Astrocyte (in vitro differentiated cells and primary cell): ENCODE results near the gene TP53BP1. TPM values are rescaled to one million over a fixed set of nuclear protein-coding genes. Genes with fewer than 3 reads are reported as not detected.

Experiments
- DNase-seq: peaks from one replicate; pipeline ENCODE4 v3.0.0-alpha.2; 2010; ENCODE audit warnings: low read depth
- FAIRE-seq: peaks from 2 replicates; lab custom pipeline; 2011; peaks lifted over from hg19 to GRCh38; lab: Jason Lieb, UNC
- H2AFZ ChIP-seq: 2 replicates; pipeline ENCODE4 v1.6.0; 2012; ENCODE audit warnings: low read depth, low read length, inconsistent platforms
- H3K27ac ChIP-seq: 2 replicates; pipeline ENCODE4 v1.5.1; 2011; ENCODE audit warnings: low read depth, low read length, inconsistent platforms
- H3K27me3 ChIP-seq: 2 replicates; pipeline ENCODE4 v1.6.0; 2011; ENCODE audit warnings: low read length, inconsistent platforms; ENCODE audit not compliant: insufficient read depth
- H3K36me3 ChIP-seq: 2 replicates; pipeline ENCODE4 v1.5.1; 2011; ENCODE audit warnings: low read length, inconsistent platforms; ENCODE audit not compliant: insufficient read depth
- H3K4me1 ChIP-seq: 2 replicates; pipeline ENCODE4 v1.5.1; 2011; ENCODE audit warnings: low read length, inconsistent platforms; ENCODE audit not compliant: insufficient read depth
- H3K4me2 ChIP-seq: 2 replicates; pipeline ENCODE4 v1.6.0; 2012; ENCODE audit warnings: low read length, inconsistent platforms
- H3K4me3 ChIP-seq: 2 replicates; pipeline ENCODE4 v1.5.1; 2011; ENCODE audit warnings: low read depth, mild to moderate bottlenecking, low read length, inconsistent platforms; ENCODE audit not compliant: insufficient read depth
- H3K79me2 ChIP-seq: 2 replicates; pipeline ENCODE4 v1.6.0; 2012; ENCODE audit warnings: mild to moderate bottlenecking, low read length, inconsistent platforms; ENCODE audit not compliant: insufficient read depth
- H3K9ac ChIP-seq: 2 replicates; pipeline ENCODE4 v1.6.0; 2012; ENCODE audit warnings: mild to moderate bottlenecking, low read length, inconsistent platforms
- H3K9me3 ChIP-seq: 2 replicates; pipeline ENCODE4 v1.5.1; 2012; ENCODE audit warnings: low read depth, mild to moderate bottlenecking, low read length, inconsistent platforms; ENCODE audit not compliant: insufficient read depth
- H4K20me1 ChIP-seq: 2 replicates; pipeline ENCODE4 v1.6.0; 2012; ENCODE audit warnings: low read length, inconsistent platforms; ENCODE audit not compliant: insufficient read depth
- H3K27ac Mint-ChIP-seq: one replicate; pipeline ENCODE4 v1.8.0; 2021; ENCODE audit warnings: mild to moderate bottlenecking, mixed read lengths; ENCODE audit not compliant: unreplicated experiment
- H3K27me3 Mint-ChIP-seq: one replicate; pipeline ENCODE4 v1.8.0; 2021; ENCODE audit warnings: low read depth, mixed read lengths; ENCODE audit not compliant: unreplicated experiment
- H3K36me3 Mint-ChIP-seq: one replicate; pipeline ENCODE4 v1.8.0; 2021; ENCODE audit warnings: low read depth, mixed read lengths; ENCODE audit not compliant: unreplicated experiment
- H3K4me1 Mint-ChIP-seq: one replicate; pipeline ENCODE4 v1.8.0; 2021; ENCODE audit warnings: low read depth, mixed read lengths; ENCODE audit not compliant: unreplicated experiment
- H3K4me3 Mint-ChIP-seq: one replicate; pipeline ENCODE4 v1.8.0; 2021; ENCODE audit warnings: mild to moderate bottlenecking, moderate library complexity, mixed read lengths; ENCODE audit not compliant: unreplicated experiment
- H3K9me3 Mint-ChIP-seq: one replicate; pipeline ENCODE4 v1.8.0; 2021; ENCODE audit warnings: mild to moderate bottlenecking, mixed read lengths; ENCODE audit not compliant: unreplicated experiment
- CTCF ChIP-seq: IDR thresholded peaks from 2 replicates; pipeline ENCODE4 v1.5.1; 2011; ENCODE audit warnings: low read depth, mild to moderate bottlenecking, inconsistent platforms, low read length, moderate library complexity; ENCODE audit not compliant: insufficient read depth
- EZH2 ChIP-seq: IDR thresholded peaks from 2 replicates; pipeline ENCODE4 v1.6.1; 2012; ENCODE audit warnings: mild to moderate bottlenecking, low read length, inconsistent platforms; ENCODE audit not compliant: insufficient read depth
- total RNA-seq: library from RNA; stranded (reverse); gene quantifications from 2 replicates; pipeline ENCODE4 v1.2.1, GENCODE V29; 2021

Gene TP53BP1
- total RNA-seq, 1 donor from 2014 or later = 71.9 TPM

GRCh38 chr15:43469867-43470266 lies 23.1 kb downstream of the TP53BP1 start:
- Histone ChIP-seq H3K36me3 (peaks cover 18% of the 10 kb centered on the region), H3K9ac (peak overlapping the region; percentile 53), H3K4me2 (peak overlapping the region; percentile 35), H3K4me1 (peaks cover 15% of the 10 kb centered on the region), H3K9me3 (no peaks in the 10 kb centered on the region), H3K27ac (peak overlapping the region; percentile 71), H3K4me3 (no peak overlapping the region), H4K20me1 (peaks cover 15% of the 10 kb centered on the region), H2AFZ (no peak overlapping the region), H3K27me3 (no peaks in the 10 kb centered on the region), H3K79me2 (no peaks in the 10 kb centered on the region)
- Mint-ChIP-seq H3K27ac (no peak overlapping the region), H3K4me1 (peaks cover 4% of the 10 kb centered on the region), H3K36me3 (peaks cover 16% of the 10 kb centered on the region), H3K27me3 (no peaks in the 10 kb centered on the region), H3K4me3 (no peak overlapping the region), H3K9me3 (no peaks in the 10 kb centered on the region)
- DNase-seq = peak; percentile 88
- peak; percentile 80 for FAIRE-seq
- no peak for TF ChIP-seq EZH2
- TF ChIP-seq CTCF = no peak

- peak overlapping the region; percentile 34 for H3K27ac ChIP-seq
- H3K36me3 ChIP-seq = peaks cover 18% of the 10 kb centered on the region
- Mint-ChIP-seq H3K4me3 (no peak overlapping the region), H3K4me1 (peaks cover 11% of the 10 kb centered on the region), H3K36me3 (peaks cover 15% of the 10 kb centered on the region), H3K27ac (peak overlapping the region; percentile 58), H3K27me3 (no peaks in the 10 kb centered on the region), H3K9me3 (no peaks in the 10 kb centered on the region)
- H3K4me1 ChIP-seq = peaks cover 8% of the 10 kb centered on the region
- peak overlapping the region; percentile 30 for H3K4me2 ChIP-seq
- H3K79me2 ChIP-seq = peaks cover 4% of the 10 kb centered on the region
- H3K9me3 ChIP-seq = no peaks in the 10 kb centered on the region
- peaks cover 12% of the 10 kb centered on the region for H4K20me1 ChIP-seq
- no peak for FAIRE-seq
- H3K4me3 ChIP-seq = no peak overlapping the region
- peak; percentile 83 for DNase-seq
- TF ChIP-seq EZH2 = no peak
- TF ChIP-seq CTCF = no peak
- no peaks in the 10 kb centered on the region for H3K27me3 ChIP-seq
- H2AFZ ChIP-seq = no peak overlapping the region
- no peak overlapping the region for H3K9ac ChIP-seq
These were observed 27.9 kb downstream of the TP53BP1 start for GRCh38 chr15:43465100-43465499.

GRCh38 chr15:43463998-43464397 lies 29.0 kb downstream of the TP53BP1 start:
- H3K27me3 ChIP-seq = no peaks in the 10 kb centered on the region
- no peak overlapping the region for H3K9ac ChIP-seq
- H3K79me2 ChIP-seq = peaks cover 6% of the 10 kb centered on the region
- H3K36me3 ChIP-seq = peaks cover 22% of the 10 kb centered on the region
- H4K20me1 ChIP-seq = peaks cover 14% of the 10 kb centered on the region
- peaks cover 11% of the 10 kb centered on the region for H3K4me1 Mint-ChIP-seq
- no peak overlapping the region for H3K27ac Mint-ChIP-seq
- FAIRE-seq (no peak), DNase-seq (no peak)
- no peaks in the 10 kb centered on the region for H3K9me3 ChIP-seq
- TF ChIP-seq CTCF = no peak
- no peak for TF ChIP-seq EZH2
- H3K27me3 Mint-ChIP-seq = no peaks in the 10 kb centered on the region
- H3K9me3 Mint-ChIP-seq = no peaks in the 10 kb centered on the region
- peaks cover 16% of the 10 kb centered on the region for H3K36me3 Mint-ChIP-seq
- no peaks in the 10 kb centered on the region for H3K4me1 ChIP-seq
- no peak overlapping the region for H3K4me3 ChIP-seq
- H3K4me3 Mint-ChIP-seq = no peak overlapping the region
- H2AFZ ChIP-seq = no peak overlapping the region
- H3K27ac ChIP-seq = no peak overlapping the region
- no peak overlapping the region for H3K4me2 ChIP-seq
